GM13977 (cell line): Measurements from ENCODE around the gene ITGB2.
A peak's percentile ranks its signal among the peaks of the same experiment; 100 is the strongest.
"Not testable (repeated sequence)": the region's sequence is repeated elsewhere in the genome, so short reads cannot be mapped to it uniquely, and the experiment has no call there.

Source experiments
- DNase-seq: peaks from one replicate; pipeline ENCODE4 v3.0.0; 2012; ENCODE audit warnings: low spot score
- CTCF ChIP-seq: IDR thresholded peaks from 2 replicates; pipeline ENCODE4 v1.5.1; 2012; ENCODE audit warnings: mild to moderate bottlenecking, control low read depth; ENCODE audit not compliant: insufficient read depth; ENCODE audit errors: extremely low read depth, missing control alignments
- in situ Hi-C: fragments of 300-500 bp; cut with MboI; formaldehyde crosslinking; loops from one replicate; pipeline ENCODE4 v1.12.0; 2022; ENCODE audit warnings: low sequenced_read_pairs, low pct_unique_long_range_greater_than_20kb, mixed read lengths, inconsistent platforms; ENCODE audit not compliant: unreplicated experiment

The ITGB2 gene

GRCh38 chr21:44918581-44919033 is 2.1 kb downstream of the ITGB2 start:
- in situ Hi-C loops: no loop called here
- TF ChIP-seq CTCF: no peak
- DNase-seq: no peak

- DNase-seq: no peak
- no peak for TF ChIP-seq CTCF
Observed at GRCh38 chr21:44918107-44918470, 2.6 kb downstream of the ITGB2 start.

GRCh38 chr21:44917446-44918106 is 3.1 kb downstream of the ITGB2 start:
- no peak for TF ChIP-seq CTCF
- in situ Hi-C loops: no loop called here
- no peak for DNase-seq

More at GRCh38 chr21:44918107-44918470, 2.6 kb downstream of the ITGB2 start:
- in situ Hi-C loops: no loop called here

- in situ Hi-C loops: no loop called here
- DNase-seq: no peak
- TF ChIP-seq CTCF: no peak
Observed at GRCh38 chr21:44916965-44917364, 3.7 kb downstream of the ITGB2 start.

GRCh38 chr21:44914176-44914874 is 6.4 kb downstream of the ITGB2 start:
- TF ChIP-seq CTCF: no peak
- in situ Hi-C loops: no loop called here
- DNase-seq: peak; percentile 65

GRCh38 chr21:44913425-44914175 is 7.1 kb downstream of the ITGB2 start:
- in situ Hi-C loops: no loop called here
- DNase-seq: no peak
- TF ChIP-seq CTCF: no peak

GRCh38 chr21:44912506-44913412 is 7.9 kb downstream of the ITGB2 start:
- in situ Hi-C loops, DNase-seq: not testable (repeated sequence)
